Erythroblast (primary cell): ENCODE measurements around the gene NLK.

Source experiments
- GATA1 ChIP-seq: IDR thresholded peaks from 2 replicates; pipeline ENCODE4 v1.6.1; 2011; ENCODE audit warnings: low read depth, mild to moderate bottlenecking, control low read depth, low read length, moderate library complexity
- POLR2A ChIP-seq: IDR thresholded peaks from 2 replicates; pipeline ENCODE4 v1.6.1; 2011; ENCODE audit warnings: mild to moderate bottlenecking, low read length

DNA sequence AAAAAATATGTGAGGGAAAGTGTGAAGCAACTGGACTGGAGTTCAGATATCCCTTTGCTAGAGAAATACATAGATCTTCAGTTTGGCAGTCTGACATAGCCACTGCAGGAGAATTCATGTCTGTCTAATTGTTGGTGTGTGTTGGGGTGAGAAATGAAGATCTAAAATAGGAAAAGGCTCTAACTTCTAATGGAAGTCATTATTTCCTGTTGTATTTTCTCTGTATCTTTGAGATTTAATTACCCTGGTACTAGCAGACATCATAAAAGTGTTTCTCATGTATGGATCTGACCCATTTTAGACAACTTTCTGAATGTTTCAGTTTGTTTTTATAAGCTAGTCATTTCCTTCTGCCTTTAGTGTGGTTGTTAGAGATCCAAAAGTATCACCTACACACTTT, 128.3 kb downstream of the NLK start:
- no peak for TF ChIP-seq POLR2A
- TF ChIP-seq GATA1 = no peak
